Memory B cell (primary cell): ENCODE measurements around the gene SCN3B.
"Not testable (repeated sequence)": the region's sequence is repeated elsewhere in the genome, so short reads cannot be mapped to it uniquely, and the experiment has no call there.

ENCODE experiments used
- ATAC-seq: fragments of 150-1000 bp; cut with Tn5 transposase; 2 replicates; pipeline ENCODE4 v1.10.0; 2021; ENCODE audit warnings: low read depth, mild to moderate bottlenecking, moderate library complexity
- DNase-seq, 2 donors: peaks; one replicate each; pipeline ENCODE4 v3.0.0; 2022; ENCODE audit warnings: low spot score in 2 of 2
- H3K27ac Mint-ChIP-seq: one replicate; pipeline ENCODE4 v1.8.0; 2022; ENCODE audit warnings: mild to moderate bottlenecking, moderate library complexity, mixed read lengths
- H3K27me3 Mint-ChIP-seq: one replicate; pipeline ENCODE4 v1.8.0; 2022; ENCODE audit warnings: mixed read lengths
- H3K36me3 Mint-ChIP-seq: one replicate; pipeline ENCODE4 v1.8.0; 2022; ENCODE audit warnings: mild to moderate bottlenecking, mixed read lengths
- H3K4me1 Mint-ChIP-seq: one replicate; pipeline ENCODE4 v1.8.0; 2022; ENCODE audit warnings: mixed read lengths
- H3K4me3 Mint-ChIP-seq: one replicate; pipeline ENCODE4 v1.8.0; 2022; ENCODE audit warnings: mild to moderate bottlenecking, moderate library complexity, mixed read lengths
- H3K9me3 Mint-ChIP-seq: one replicate; pipeline ENCODE4 v1.8.0; 2022; ENCODE audit warnings: mixed read lengths

Gene SCN3B

DNA sequence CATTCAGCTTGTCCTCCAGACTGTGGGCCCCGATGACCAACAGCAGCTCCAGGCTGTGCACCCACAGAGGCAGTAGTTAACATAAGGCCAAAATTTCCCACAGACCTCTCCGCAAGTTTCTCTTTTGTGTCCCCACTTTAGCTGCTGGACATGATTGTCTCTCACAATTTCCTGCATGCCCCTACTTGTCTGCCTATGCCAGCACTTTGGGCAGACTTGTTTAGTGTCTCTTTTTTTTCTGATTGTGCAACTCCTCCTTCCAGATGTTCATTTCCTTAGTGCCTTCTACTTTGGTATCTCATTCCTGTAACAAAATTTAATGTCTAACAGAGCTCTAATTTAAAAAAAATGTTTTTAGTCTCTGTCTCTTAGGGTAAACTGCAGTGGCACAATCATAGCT, 23.8 kb upstream of the SCN3B start:
- Mint-ChIP-seq H3K4me3 (no peak overlapping the region), H3K36me3 (no peaks in the 10 kb centered on the region), H3K4me1 (no peaks in the 10 kb centered on the region), H3K9me3 (no peaks in the 10 kb centered on the region), H3K27me3 (peaks cover 10% of the 10 kb centered on the region), H3K27ac (no peak overlapping the region)
- no peak for DNase-seq
- ATAC-seq: no peak

GRCh38 chr11:123677510-123677909, 23.1 kb upstream of the SCN3B start:
- DNase-seq (no peak), ATAC-seq (no peak)
- Mint-ChIP-seq H3K27ac (no peak overlapping the region), H3K4me3 (no peak overlapping the region), H3K27me3 (peaks cover 8% of the 10 kb centered on the region), H3K9me3 (no peaks in the 10 kb centered on the region), H3K36me3 (no peaks in the 10 kb centered on the region), H3K4me1 (no peaks in the 10 kb centered on the region)

- no peak for ATAC-seq
- H3K4me3 Mint-ChIP-seq: no peak overlapping the region
Observed at GRCh38 chr11:123674297-123674696, 19.9 kb upstream of the SCN3B start.

GRCh38 chr11:123672568-123672967, 18.1 kb upstream of the SCN3B start:
- ATAC-seq (no peak), DNase-seq (no peak)
- peaks cover 2% of the 10 kb centered on the region for H3K27me3 Mint-ChIP-seq
- H3K9me3 Mint-ChIP-seq: no peaks in the 10 kb centered on the region
- H3K36me3 Mint-ChIP-seq: no peaks in the 10 kb centered on the region
- H3K4me1 Mint-ChIP-seq: no peaks in the 10 kb centered on the region
- H3K27ac Mint-ChIP-seq: no peak overlapping the region
- H3K4me3 Mint-ChIP-seq: no peak overlapping the region

More at GRCh38 chr11:123674297-123674696, 19.9 kb upstream of the SCN3B start:
- Mint-ChIP-seq H3K4me1 (no peaks in the 10 kb centered on the region), H3K9me3 (no peaks in the 10 kb centered on the region), H3K27ac (no peak overlapping the region), H3K36me3 (no peaks in the 10 kb centered on the region), H3K27me3 (peaks cover 5% of the 10 kb centered on the region)
- DNase-seq: no peak

- Mint-ChIP-seq H3K27ac (no peak overlapping the region), H3K36me3 (no peaks in the 10 kb centered on the region), H3K4me3 (no peak overlapping the region), H3K27me3 (peaks cover 2% of the 10 kb centered on the region), H3K9me3 (no peaks in the 10 kb centered on the region), H3K4me1 (no peaks in the 10 kb centered on the region)
- ATAC-seq: no peak
- no peak for DNase-seq
Observed at GRCh38 chr11:123671534-123671933, 17.1 kb upstream of the SCN3B start.

GRCh38 chr11:123670081-123670480, 15.7 kb upstream of the SCN3B start:
- ATAC-seq (no peak), DNase-seq (no peak)
- Mint-ChIP-seq H3K4me3 (no peak overlapping the region), H3K9me3 (no peaks in the 10 kb centered on the region), H3K4me1 (no peaks in the 10 kb centered on the region), H3K27me3 (peaks cover 1% of the 10 kb centered on the region), H3K36me3 (no peaks in the 10 kb centered on the region), H3K27ac (no peak overlapping the region)

GRCh38 chr11:123665306-123665705, 10.9 kb upstream of the SCN3B start:
- Mint-ChIP-seq H3K27ac (no peak overlapping the region), H3K4me1 (no peaks in the 10 kb centered on the region), H3K27me3 (peaks cover 1% of the 10 kb centered on the region), H3K9me3 (peaks cover 7% of the 10 kb centered on the region), H3K36me3 (peaks cover 4% of the 10 kb centered on the region), H3K4me3 (no peak overlapping the region)
- no peak for ATAC-seq
- DNase-seq: no peak

DNA sequence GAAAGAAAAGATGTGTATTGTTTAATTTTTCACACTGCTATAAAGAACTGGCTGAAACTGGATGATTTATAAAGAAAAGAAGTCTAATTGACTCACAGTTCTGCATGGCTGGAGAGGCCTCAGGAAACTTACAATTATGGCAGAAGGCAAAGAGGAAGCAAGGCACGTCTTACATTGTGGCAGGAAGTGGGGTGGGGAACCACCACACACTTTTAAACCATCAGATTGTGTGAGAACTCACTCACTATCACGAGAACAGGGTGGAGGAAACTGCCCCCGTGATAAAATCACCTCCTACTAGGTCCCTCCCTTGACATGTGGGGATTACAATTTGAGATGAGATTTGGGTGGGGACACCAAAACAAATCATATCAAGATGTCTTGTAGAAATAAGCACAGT, 5.5 kb upstream of the SCN3B start:
- peaks cover 26% of the 10 kb centered on the region for H3K9me3 Mint-ChIP-seq
- not testable (repeated sequence) for H3K27me3 Mint-ChIP-seq, H3K4me3 Mint-ChIP-seq, H3K4me1 Mint-ChIP-seq, H3K27ac Mint-ChIP-seq
- peaks cover 12% of the 10 kb centered on the region for H3K36me3 Mint-ChIP-seq
- DNase-seq: peak in 1 of 2 donors; percentile 25
- ATAC-seq: peak; percentile 97

DNA sequence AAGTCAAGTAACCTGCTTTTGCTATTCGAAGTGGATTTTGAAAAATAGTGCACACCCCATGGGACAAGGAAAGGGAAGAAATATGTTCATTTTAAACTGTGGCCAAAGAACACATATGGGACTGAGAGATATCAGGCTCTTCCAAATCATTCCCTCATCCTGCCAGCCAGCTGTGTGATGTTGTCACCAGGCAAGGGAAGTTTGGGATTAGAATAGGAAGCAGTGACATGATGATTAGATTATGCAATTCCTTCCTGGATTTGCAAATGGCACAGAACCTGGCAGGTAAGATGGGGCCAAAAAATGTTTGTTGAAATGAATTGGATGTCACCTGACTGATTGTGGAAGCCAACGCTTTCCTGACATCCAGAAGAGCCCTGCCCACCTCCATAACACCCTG, 4.9 kb upstream of the SCN3B start:
- H3K9me3 Mint-ChIP-seq: peaks cover 26% of the 10 kb centered on the region
- ATAC-seq: no peak
- H3K27me3 Mint-ChIP-seq: peaks cover 5% of the 10 kb centered on the region
- H3K4me1 Mint-ChIP-seq: peaks cover 7% of the 10 kb centered on the region
- peaks cover 12% of the 10 kb centered on the region for H3K36me3 Mint-ChIP-seq
- DNase-seq: no peak
- no peak overlapping the region for H3K27ac Mint-ChIP-seq
- no peak overlapping the region for H3K4me3 Mint-ChIP-seq

DNA sequence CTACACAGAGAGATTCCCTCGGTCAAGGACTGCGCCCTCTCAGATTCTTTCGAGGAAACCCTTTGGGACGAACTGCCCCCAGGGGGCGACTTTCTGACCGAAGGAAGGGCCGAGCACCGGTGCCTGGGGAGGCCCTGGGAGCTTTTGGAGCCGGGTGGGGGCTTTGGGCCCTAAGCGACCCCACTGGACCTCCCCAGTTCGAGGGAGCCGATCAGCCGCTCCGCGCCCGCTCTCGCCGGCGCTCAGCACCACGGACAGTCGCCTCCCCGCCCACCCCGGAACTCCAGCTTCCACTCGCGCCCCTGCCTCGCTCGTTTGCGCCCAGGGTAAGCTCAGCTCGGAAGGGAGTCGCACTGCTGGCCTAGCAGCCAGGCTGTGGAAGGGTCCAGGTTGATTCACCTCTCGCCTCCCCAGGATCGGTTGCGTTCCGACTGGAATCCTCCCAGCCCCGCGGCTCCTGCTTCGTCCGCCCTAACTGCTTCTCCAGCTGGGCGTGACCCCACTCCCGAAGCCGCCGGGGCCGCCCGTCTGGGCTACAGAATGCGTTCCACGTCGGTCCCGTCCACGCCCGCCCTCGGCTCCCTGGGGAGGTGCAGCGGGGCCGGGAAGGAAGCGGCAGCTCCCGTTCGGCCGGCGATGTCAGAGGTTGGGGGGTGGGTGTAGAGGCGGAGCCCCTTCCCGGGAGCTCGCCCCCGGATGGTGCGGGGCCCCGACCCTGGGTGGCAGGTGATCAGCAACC, 428 bp downstream of the SCN3B start:
- DNase-seq (no peak), ATAC-seq (peak; percentile 47)
- H3K27me3 Mint-ChIP-seq: peaks cover 18% of the 10 kb centered on the region
- H3K4me1 Mint-ChIP-seq: peaks cover 6% of the 10 kb centered on the region
- peak overlapping the region; percentile 50 for H3K4me3 Mint-ChIP-seq
- peaks cover 16% of the 10 kb centered on the region for H3K9me3 Mint-ChIP-seq
- H3K27ac Mint-ChIP-seq: no peak overlapping the region
- H3K36me3 Mint-ChIP-seq: peaks cover 8% of the 10 kb centered on the region

DNA sequence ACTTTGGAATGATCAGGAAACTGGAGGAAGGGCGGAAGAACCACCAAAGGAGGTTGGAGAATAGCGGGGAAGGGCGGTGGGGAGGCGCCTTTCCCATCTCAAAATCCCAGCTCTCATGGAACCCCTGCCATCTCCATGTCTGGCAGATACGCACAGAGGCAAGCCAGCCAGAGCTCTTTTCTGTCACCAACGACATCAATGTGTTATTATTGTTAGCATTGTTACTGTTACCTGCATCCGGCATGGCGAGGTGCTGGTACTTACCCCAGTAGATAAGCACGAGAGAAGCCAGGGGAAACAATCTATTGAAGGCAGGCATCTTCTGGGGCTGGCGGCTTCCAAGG, 969 bp downstream of the SCN3B start:
- no peak for ATAC-seq
- Mint-ChIP-seq H3K4me3 (peak overlapping the region; percentile 50), H3K9me3 (peaks cover 11% of the 10 kb centered on the region), H3K4me1 (peaks cover 1% of the 10 kb centered on the region), H3K27ac (no peak overlapping the region), H3K36me3 (peaks cover 3% of the 10 kb centered on the region), H3K27me3 (peaks cover 18% of the 10 kb centered on the region)
- no peak for DNase-seq

DNA sequence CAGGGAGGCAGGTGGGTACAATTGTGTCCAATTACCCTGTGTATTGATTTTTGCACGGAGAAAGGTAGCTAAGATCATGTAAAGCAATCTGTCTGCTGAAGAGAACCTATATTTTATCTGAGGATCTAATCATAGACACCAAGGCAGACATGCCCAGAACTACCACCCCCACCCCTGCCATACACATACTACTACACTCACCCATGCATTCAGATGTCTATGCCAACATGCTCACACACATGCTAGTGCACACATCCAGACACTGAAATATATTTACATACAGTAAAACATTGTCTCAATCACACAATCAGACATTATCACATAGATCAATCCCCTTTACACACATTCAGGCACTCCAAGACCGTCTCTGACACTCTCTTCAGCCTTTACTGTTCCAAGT, 1.8 kb downstream of the SCN3B start:
- ATAC-seq (no peak), DNase-seq (no peak)
- H3K27me3 Mint-ChIP-seq: peaks cover 18% of the 10 kb centered on the region
- peaks cover 3% of the 10 kb centered on the region for H3K9me3 Mint-ChIP-seq
- no peak overlapping the region for H3K4me3 Mint-ChIP-seq
- H3K4me1 Mint-ChIP-seq: no peaks in the 10 kb centered on the region
- H3K36me3 Mint-ChIP-seq: peaks cover 2% of the 10 kb centered on the region
- H3K27ac Mint-ChIP-seq: no peak overlapping the region

DNA sequence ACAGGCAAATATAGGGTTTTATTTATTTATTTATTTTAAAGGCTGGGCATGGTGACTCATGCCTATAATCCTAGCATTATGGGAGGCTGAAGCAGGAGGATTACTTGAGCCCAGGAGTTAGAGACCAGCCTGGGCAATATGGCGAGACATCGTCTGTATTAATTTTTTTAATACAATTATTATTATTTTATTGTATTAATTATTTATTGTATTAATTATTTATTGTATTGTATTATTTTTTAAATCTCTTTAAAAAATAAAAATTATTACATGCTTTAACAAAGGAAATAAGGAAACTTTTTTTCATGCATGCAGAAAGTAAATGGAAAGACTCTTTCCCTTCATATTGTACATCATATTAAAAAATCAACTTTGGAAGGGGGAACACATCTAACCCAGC, 3.5 kb downstream of the SCN3B start:
- peaks cover 22% of the 10 kb centered on the region for H3K27me3 Mint-ChIP-seq
- no peak overlapping the region for H3K4me3 Mint-ChIP-seq
- H3K27ac Mint-ChIP-seq: no peak overlapping the region
- ATAC-seq (no peak), DNase-seq (no peak)
- no peaks in the 10 kb centered on the region for H3K4me1 Mint-ChIP-seq
- H3K36me3 Mint-ChIP-seq: no peaks in the 10 kb centered on the region
- no peaks in the 10 kb centered on the region for H3K9me3 Mint-ChIP-seq

GRCh38 chr11:123645286-123645975, 9.0 kb downstream of the SCN3B start:
- Mint-ChIP-seq H3K27ac (no peak overlapping the region), H3K4me1 (peaks cover 2% of the 10 kb centered on the region), H3K36me3 (no peaks in the 10 kb centered on the region), H3K27me3 (peaks cover 22% of the 10 kb centered on the region), H3K4me3 (no peak overlapping the region), H3K9me3 (no peaks in the 10 kb centered on the region)
- ATAC-seq (no peak), DNase-seq (no peak)

DNA sequence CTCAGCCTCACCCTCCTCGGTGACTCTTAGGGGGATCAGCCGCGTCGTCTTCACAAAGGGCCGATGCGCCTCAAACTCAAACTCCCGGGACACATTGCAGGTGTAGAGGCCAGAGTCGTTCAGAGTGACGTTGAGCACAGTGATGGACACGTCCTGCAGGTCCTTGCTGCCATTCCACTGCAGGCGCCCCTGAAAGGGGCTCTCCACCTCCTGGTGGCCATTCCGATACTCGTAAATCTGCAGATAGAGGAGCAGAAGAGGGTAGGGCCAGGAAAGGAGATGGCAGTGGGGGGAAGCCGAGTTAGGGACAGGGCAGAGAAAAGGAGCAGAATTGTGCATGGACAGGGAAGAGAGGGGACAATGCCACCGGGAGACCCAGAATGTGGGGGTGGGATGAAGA, 12.0 kb downstream of the SCN3B start:
- H3K4me3 Mint-ChIP-seq: no peak overlapping the region
- H3K36me3 Mint-ChIP-seq: no peaks in the 10 kb centered on the region
- H3K4me1 Mint-ChIP-seq: peaks cover 2% of the 10 kb centered on the region
- H3K27me3 Mint-ChIP-seq: peaks cover 29% of the 10 kb centered on the region
- ATAC-seq: no peak
- H3K9me3 Mint-ChIP-seq: no peaks in the 10 kb centered on the region
- DNase-seq: no peak
- H3K27ac Mint-ChIP-seq: no peak overlapping the region
